ENCODE data around the gene DCUN1D5. TPM values are rescaled to one million over a fixed set of nuclear protein-coding genes. Genes with fewer than 3 reads are reported as not detected.
"Not testable (repeated sequence)": the region's sequence is repeated elsewhere in the genome, so short reads cannot be mapped to it uniquely, and the experiment has no call there.

The DCUN1D5 gene
- total RNA-seq, 1 experiment from 2014 or later, result 81.6 TPM

GRCh38 chr11:103055221-103055890 is 36.6 kb downstream of the DCUN1D5 start:
- DNase-seq (ENCODE audit: low read depth), result peak; percentile 35

GRCh38 chr11:103053997-103054396 is 38.0 kb downstream of the DCUN1D5 start:
- DNase-seq (ENCODE audit: low read depth), result no peak

- no peak for DNase-seq (ENCODE audit: low read depth)
Measured at GRCh38 chr11:103051981-103052380, 40.0 kb downstream of the DCUN1D5 start.

GRCh38 chr11:103051151-103051801 is 40.7 kb downstream of the DCUN1D5 start:
- DNase-seq (ENCODE audit: low read depth), result no peak

GRCh38 chr11:103050351-103050750 is 41.6 kb downstream of the DCUN1D5 start:
- no peak for DNase-seq (ENCODE audit: low read depth)

- DNase-seq (ENCODE audit: low read depth), result no peak
Measured at GRCh38 chr11:103047837-103048236, 44.1 kb downstream of the DCUN1D5 start.

GRCh38 chr11:103043826-103044678 is 47.9 kb downstream of the DCUN1D5 start:
- no peak for DNase-seq (ENCODE audit: low read depth)

GRCh38 chr11:103042161-103042560 is 49.8 kb downstream of the DCUN1D5 start:
- DNase-seq (ENCODE audit: low read depth), result no peak

- DNase-seq (ENCODE audit: low read depth), result peak; percentile 80
Measured at GRCh38 chr11:103035791-103036434, 56.0 kb downstream of the DCUN1D5 start.

- no peak for DNase-seq (ENCODE audit: low read depth)
Measured at GRCh38 chr11:103035216-103035615, 56.7 kb downstream of the DCUN1D5 start.

GRCh38 chr11:103031834-103032233 is 60.1 kb downstream of the DCUN1D5 start:
- no peak for DNase-seq (ENCODE audit: low read depth)

GRCh38 chr11:103029401-103029800 is 62.6 kb downstream of the DCUN1D5 start:
- no peak for DNase-seq (ENCODE audit: low read depth)

- DNase-seq (ENCODE audit: low read depth), result not testable (repeated sequence)
Measured at GRCh38 chr11:103028304-103029020, 63.5 kb downstream of the DCUN1D5 start.

GRCh38 chr11:103024086-103024485 is 67.9 kb downstream of the DCUN1D5 start:
- no peak for DNase-seq (ENCODE audit: low read depth)

- no peak for DNase-seq (ENCODE audit: low read depth)
Measured at GRCh38 chr11:103016031-103016430, 75.9 kb downstream of the DCUN1D5 start.

GRCh38 chr11:103013421-103013820 is 78.5 kb downstream of the DCUN1D5 start:
- DNase-seq (ENCODE audit: low read depth), result no peak

Other genes starting within 250 kb of the DCUN1D5 start
- 0.39 and 1.3 TPM in 2 replicates for gene MMP3, start 248.6 kb downstream of the DCUN1D5 start, total RNA-seq (2014; rRNA removed; shearing (Covaris generic))
- gene MMP12, start 217.2 kb downstream of the DCUN1D5 start, total RNA-seq (2014; rRNA removed; shearing (Covaris generic)), result 0.12 TPM in 1 of 2 replicates, not detected in the other
- 0.12 TPM in 1 of 2 replicates, not detected in the other for gene MMP13, start 136.4 kb downstream of the DCUN1D5 start, total RNA-seq (2014; rRNA removed; shearing (Covaris generic))
- 13.8 and 18.5 TPM in 2 replicates for gene DYNC2H1, start 17.3 kb upstream of the DCUN1D5 start, total RNA-seq (2014; rRNA removed; shearing (Covaris generic))